Measurements from ENCODE around the gene THRB.

The THRB gene

DNA sequence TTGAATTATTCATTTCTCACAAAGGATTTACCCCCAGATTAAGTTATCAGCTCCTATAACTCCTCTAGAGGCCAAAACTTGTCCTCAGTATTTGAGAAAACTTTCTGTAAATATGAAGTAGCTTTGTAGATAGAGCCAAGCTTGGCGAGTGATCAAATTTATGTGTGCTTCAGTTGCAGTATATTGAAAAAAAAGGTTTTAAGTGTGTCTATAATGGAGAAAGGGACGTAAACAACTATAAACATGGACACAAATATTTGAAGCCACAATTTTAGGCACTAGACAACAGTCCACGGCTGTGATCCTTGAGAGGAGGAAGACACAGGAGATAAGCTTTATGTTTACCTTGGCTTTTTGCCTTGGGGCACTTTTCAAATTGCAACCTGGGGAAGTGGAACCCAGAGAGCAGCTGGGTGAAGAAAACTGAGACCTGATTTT lies 118.7 kb downstream of the THRB start:
- DNase-seq (ENCODE audit: low read depth): no peak

DNA sequence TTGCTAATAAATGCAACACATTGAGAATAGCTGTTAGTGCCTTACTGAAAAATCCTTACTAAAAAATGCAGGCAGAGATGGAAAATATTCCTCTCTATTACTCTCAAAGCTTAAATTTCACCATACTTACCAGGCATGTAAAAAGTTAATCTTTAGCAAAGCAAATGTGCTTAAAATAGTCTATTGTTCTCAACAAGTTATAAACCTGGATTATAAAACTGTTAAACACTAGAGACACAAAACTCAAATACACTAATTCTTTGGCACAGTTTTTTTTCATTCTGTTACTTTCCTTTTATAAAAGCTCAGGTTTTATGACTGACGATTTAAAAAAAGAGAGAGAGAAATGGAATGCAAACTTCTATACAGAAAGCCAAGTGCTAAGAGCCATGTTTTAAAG lies 119.8 kb downstream of the THRB start:
- no peak for DNase-seq (ENCODE audit: low read depth)

DNA sequence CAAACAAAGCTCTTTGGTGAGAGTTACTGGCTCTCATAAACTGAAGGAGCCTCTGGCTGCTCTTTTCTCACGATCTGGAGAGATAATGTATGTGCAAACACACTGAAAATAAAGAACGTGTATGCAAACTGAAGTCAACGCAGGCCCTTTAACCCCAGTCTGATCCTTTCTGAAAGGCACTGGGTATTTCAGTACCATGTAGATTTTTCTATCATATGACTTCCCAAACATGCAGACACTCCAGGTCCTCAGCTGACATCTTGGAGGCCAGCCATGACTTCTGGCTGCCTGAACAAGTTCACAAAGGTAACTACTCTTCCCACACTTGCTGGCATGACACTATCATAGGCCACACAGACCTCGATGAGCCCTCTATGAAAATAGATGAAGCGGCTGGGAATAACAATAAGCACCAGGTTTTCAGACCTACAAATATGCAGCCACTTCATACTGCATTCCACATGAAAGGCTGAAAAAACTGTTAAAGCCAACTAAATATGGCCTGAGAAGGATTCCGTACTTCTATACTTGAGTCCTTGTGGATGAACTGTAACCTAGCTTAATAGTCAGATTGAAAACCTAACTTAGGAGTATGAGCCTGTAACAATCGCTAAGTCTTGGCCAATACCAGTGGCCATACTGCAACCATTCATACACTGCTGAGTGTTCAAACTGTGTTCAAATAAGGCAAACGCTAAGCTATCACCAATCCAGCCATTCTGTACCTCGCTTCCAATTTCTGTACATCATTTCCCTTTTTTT lies 121.3 kb downstream of the THRB start:
- no peak for DNase-seq (ENCODE audit: low read depth)

DNA sequence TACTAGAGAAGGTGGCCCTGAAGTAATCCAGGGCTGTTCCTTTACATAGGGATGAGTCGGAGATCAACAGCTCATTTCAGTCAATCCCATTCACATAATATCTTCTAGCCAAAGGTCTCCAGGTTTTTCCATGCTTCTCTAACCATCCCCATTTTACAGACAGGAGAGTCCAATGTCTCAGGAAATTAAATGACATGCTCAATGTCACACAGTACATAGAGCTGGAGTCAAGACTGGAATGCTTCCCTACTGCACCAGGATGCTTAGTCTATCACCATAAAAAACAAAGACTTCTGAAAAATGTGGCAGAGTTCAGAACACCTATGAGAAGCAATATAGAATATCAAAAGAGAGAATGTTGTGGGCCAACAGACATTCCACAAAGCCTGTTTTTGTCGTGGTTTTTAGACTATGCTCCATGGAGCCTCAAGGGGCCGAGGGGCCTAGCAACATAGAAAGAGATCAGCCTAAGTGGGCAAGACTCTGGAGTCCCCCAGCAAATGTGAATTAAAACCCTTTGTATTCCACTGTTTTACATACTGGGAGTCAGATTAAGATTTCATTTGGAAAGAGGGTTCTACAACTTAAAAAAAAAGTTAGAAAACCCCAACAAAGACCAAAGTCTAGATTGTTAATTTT lies 122.0 kb downstream of the THRB start:
- no peak for DNase-seq (ENCODE audit: low read depth)

DNA sequence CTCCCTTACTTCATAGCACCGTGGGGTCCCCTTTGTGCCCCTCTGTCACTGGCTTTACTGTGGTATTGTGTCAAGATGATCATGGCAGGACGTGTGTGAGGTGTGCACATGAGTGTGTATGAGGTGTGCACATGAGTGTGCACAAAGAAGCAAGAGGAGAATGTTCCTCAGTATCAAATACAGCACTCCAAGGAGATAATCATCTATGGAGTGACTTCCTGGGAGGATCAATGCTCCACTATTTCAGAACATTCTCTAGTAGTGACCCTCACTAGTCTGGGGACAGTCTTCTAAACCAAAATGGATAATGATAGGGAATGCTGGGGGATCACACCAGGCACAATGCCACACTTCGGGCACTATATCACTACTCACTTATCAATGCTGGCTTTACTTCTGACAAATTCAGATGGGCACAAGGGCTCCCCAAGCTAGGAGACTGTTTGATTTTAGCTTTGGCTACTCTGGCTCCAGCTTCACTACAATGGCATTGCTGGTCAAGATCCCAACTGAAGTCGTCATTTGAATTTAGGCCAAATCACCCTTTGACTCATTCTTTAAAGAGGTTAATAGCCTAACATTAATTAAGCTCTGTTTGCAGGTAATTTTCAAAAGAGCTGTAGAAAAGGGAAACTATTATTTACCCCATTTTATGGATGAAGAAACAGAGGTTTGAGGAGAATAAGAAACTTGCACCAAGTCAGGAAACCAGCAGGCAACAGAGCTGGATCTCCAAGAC lies 124.1 kb downstream of the THRB start:
- DNase-seq (ENCODE audit: low read depth): no peak

DNA sequence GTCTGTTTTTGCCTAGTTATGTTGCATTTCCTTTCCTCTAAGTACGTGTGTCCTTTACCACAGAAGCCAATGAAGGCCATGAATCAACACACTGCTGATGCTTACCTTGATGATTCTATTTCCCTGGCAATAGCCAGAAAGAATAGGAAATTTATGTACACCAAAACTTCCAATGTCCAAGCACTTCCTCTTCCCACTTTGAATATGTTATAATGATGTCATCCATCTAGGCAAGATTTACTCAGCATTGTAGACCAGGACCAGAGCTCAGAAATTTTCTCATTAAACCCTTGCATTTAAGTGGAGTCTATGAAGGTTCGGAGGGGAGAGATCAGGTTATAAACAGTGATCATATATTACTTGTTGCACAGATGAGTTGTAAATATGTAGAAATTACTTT lies 126.0 kb downstream of the THRB start:
- DNase-seq (ENCODE audit: low read depth): no peak

DNA sequence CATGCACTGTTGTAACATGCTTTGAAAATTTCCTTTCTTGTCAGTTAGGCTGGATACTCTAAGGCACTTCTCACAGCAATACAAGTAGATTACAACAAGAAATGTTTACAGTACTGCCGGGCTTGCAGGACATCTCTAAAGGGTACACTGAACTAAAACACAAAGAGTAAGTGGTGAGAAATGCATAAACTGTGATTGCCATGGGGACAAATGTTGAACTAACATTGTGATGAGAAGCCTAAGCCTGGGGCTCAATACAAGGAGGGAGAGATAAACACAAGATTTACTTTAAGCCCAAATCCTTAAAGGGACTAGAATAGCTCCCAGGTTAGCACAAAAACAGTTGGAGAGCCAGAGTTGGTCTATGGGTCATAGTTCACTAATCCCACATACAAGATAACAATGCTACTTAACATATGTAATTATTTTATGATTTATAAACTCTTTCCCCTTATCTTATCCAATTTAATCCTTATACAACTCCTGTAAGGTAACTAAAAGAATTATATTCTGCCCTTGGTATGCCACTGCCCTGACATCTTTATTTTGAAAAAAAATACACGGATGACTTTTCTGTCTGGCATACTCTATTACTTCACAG lies 126.9 kb downstream of the THRB start:
- DNase-seq (ENCODE audit: low read depth): no peak

DNA sequence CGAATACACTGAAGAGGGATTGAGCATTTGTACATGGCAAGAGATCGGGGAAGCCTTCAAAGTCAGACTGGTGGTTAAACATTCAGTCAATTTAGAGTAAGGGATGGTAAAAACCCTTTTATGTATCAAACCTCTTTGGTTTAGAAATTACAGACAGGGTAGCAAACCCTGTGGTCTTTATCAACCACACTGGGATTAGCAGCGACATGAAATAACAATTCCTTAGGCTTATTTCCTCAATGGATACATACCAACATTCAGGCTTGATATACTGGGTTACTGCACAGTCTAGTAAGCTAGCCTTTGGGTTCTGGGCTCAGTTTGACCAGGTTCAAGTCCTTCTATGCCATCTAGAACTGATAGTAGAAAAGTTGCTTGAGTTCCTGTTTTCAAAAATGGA lies 127.4 kb downstream of the THRB start:
- DNase-seq (ENCODE audit: low read depth): no peak

DNA sequence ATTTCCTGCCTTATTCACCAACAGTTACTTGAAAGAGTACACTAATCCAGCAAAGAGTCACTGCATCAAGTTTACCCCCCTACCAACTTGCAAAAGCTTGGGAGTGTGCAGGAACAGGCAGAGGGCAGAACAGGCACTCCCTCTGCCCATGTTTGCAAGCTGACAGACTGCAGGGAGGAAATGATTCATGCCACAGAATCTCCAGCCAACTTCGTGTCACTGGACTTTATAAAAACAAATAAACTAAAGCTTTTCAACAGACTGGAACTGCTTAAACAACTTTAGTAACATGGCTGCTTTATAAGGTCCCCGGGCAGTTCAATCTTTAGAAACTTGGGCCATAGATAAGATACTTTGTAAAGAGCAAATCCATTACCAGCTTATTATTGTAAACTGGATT lies 129.5 kb downstream of the THRB start:
- no peak for DNase-seq (ENCODE audit: low read depth)

DNA sequence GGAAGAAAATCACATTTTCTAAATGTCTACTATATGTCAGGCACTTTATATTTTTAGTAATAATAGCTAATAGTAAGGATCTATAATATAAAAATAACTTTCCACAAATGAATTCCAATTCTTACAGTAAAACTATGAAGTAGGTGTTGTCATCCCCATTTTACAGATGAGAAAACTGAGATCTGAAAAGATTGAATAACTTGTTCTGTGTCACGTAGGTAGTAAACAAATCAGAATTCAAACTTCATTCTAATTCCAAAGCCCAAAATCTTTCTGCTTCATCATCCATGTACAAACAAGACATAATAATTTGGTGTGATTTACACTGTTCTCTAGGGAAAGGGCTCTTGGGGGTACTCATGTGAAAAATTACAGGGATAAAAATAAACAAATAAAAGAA lies 130.3 kb downstream of the THRB start:
- no peak for DNase-seq (ENCODE audit: low read depth)

DNA sequence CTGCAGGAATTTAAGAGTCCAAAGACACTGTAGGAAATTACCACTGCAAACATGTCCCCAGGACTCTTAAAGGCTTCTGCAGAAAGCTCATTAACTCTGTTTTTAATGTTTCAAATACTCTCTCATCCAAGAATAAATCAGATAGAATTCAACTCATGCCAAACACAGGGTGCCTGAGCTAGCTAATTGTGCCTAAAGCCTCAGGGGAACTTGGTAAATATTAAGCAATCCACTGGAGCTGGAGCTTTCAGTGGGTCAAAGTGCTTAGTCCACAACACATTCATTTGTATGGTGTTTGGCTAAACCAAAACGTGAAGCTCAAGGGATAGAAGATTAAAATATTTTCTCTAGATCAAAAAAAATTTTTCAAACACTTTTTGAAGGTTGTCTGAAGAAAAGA lies 131.4 kb downstream of the THRB start:
- DNase-seq (ENCODE audit: low read depth): no peak

DNA sequence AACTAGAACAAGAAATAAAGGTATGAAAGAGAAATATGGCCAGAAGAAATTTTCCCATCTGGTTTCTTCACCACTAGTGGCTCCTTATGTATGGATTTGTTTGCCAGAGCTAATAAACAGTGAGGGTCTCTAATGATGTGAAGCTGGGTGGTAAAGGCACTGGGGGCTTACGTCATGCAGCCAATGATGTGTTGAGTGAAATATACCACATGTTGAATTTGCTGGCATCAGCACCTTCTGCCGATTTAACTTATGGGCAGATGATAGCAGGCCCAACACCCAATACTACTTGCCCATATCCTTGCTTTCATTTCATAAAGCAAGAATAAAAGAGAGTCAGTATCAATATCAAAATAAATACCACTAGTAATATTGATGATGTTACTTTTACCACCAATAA lies 133.0 kb downstream of the THRB start:
- no peak for DNase-seq (ENCODE audit: low read depth)

DNA sequence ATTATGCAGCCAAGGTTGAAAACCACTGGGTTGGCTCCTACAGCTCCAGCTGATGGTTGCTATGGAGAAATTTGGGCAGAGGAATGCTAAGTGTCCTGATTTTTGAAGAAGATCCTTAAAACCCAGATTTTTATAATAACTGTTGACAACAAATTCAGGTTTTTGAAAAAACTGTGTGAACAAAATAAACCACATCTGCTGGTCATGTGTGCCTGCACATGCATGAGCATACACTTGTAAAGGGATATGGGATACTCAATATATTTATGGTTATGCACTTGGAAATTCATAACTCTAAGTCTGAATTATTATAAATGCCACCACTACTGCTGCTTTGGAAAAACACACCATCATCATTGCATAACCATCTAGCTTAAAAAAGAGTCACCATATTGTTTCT lies 133.7 kb downstream of the THRB start:
- no peak for DNase-seq (ENCODE audit: low read depth)

DNA sequence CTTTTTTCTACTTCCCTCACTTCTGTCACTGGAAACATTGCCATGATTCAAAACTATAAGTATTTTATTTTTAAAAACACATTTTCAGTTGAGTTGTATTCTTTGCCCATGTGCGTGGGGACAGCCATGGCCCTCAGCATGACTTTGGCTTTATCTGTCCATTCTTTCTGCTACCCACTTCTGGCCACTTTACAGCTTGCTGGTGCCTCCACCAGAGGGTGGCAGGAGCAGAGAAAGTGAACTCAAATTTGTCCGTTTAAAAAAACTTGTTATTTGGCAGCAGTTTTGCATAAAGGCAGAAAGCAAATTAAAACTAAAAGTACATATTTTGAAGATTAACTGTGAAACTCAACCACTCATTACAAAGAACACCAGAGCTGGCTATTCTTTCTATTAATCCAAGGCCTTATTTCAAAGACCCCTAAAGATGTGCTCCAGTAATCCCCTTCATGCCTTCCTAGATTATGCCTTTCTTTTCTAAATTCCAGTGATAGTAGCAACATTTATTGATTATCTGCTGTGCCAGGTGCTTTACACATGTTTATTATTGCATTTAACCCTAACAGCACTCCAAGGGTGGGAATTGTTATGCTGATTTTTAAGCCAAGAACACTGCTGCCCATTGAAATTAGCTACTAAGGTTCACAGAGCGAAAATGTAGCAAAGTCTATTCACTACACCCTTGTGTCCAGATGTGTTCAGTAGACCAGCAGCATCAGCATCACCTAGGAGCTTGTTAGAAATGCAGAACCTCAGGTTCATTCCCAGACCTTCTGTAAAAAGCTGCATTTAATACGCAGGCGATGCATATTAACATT lies 134.8 kb downstream of the THRB start:
- DNase-seq (ENCODE audit: low read depth): no peak

DNA sequence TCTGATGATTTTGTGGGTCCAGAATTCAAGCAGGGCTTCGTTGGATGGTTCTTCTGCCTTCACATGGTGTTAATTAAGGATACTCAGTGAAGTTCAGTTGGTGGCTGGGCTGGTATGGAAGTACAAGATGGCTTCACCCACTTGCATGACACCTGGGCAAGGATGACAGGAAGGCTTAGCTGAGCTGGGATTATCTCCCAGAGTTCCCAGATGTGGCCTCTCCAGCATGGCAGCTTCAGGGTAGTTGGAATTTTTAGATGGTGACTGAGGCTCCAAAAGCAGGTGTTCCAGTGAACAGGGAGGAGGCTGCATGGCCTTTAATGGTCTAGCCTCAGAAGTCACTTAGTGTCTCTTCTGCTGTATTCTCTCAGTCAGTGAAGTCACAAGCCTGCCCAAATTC lies 135.5 kb downstream of the THRB start:
- no peak for DNase-seq (ENCODE audit: low read depth)

DNA sequence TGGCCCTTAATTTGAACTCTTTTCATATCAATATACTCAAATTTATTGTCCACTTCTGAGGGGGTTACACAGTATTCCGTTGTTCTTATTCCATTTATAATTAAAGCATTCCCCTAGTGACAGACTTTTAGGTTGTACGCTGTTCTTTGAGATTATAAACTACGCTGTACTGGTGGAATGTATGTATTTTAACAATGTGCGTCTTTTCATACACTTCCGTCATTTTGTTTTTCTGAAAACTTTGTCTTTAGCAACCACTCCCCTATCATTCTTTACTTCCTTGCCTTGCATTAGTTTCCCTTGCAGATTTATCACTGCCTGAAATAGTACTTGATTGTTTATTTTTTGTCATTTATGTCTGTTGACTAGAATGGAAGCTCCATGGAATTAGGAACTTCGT lies 137.0 kb downstream of the THRB start:
- no peak for DNase-seq (ENCODE audit: low read depth)

DNA sequence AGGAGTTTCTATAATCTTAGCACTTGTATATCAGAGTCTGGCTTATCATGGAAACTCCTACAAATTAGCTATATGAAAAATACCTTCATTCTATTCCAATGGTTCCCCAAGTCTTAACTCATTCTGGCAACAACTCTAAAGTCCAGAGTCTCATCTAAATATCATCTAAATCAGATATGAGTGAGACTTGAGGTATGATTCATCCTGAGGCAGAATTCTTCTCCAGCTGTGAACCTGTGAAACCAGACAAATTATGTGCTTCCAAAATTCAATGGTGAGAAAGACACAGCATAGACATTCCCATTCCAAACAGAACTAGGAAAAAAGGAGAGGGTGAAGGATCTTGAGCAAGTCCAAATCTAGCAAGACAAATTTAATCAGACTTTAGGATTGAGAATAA lies 138.8 kb downstream of the THRB start:
- DNase-seq (ENCODE audit: low read depth): no peak

DNA sequence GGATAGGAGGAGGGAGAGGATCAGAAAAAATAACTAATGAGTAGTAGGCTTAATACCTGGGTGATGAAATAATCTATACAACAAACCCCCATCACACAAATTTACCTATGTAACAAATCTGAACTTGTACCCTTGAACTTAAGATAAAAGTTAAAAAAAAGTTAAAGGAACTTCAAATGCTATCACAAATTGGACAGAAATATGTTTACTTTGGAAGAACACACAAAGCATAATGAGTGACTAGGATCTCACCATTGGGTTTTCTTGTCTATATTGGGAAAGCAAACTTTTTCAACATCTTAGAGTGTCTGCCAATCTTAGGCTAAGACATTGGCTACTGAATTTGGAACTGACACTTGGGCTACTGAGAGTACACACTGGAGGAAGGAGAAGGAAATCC lies 140.4 kb downstream of the THRB start:
- no peak for DNase-seq (ENCODE audit: low read depth)

DNA sequence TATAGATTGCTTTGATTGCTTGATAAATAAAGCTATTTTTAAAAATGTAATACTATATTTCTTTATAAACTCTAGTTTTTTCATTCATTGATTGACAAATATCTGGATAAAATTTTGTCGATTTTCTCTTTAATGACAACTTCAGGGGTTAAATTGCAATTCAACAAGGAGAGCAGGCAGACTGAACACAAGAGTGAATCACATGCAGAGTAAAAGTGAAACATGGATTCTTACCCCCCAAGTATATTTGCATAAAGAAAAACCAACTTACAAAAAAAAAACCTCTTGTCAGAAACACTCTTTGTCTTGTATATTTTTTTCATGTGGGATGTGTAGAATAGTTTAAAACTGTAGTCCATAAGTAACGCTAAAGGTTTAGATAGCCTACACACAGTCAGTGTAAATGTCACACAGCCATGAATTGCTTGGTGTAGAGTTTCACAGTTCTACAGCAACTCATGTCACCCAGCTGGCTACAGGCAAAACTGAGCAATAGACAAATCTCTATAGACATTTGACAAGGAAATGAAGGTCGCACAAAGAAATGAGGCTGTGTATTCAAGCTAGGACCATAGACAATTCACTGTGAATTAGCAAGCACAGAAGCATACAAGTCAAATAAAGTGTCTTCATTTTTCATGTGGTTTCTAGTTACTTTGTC lies 141.6 kb downstream of the THRB start:
- DNase-seq (ENCODE audit: low read depth): no peak

DNA sequence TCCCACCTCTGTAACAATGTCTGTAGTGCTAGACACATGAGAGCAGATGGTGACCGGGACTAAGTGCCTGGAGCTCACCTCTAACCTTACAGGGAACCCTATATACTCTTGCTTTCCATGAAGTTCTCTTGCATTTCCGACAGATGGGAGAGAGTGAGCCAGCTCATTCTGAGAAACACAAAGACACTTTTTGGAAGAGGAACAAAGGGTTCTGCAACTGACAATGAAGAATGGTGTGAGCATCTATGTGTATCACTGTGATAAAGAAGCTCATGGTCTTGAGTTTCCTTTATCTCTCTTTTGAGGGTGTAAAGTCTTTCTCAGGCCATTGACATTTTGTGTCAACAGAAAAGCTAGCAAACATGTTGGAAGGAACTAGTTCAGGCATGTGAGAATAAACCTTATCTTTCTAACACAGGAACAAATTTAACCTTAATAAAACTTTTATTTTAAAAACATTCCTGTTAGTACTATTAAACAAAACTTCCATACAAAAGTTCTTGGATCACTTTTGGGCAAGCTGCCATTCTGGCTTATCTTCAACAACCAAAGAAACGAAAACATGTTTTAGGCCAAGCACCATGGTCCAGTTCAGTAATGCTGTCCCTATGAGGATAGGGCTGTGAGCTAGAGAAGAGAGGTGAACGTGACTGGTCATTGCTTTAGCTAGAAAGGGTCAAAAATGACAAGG lies 142.7 kb downstream of the THRB start:
- DNase-seq (ENCODE audit: low read depth): no peak

All from activated T-cell treated with anti-CD3 and anti-CD28 coated beads for 48 hours (primary cell).